Measurements from ENCODE around the gene TMEM138. TPM values are rescaled to one million over a fixed set of nuclear protein-coding genes. Genes with fewer than 3 reads are reported as not detected.

The TMEM138 gene
- total and polyA plus RNA-seq, 2 of the 13 experiments (the other 11 are each of a cell fraction or from before 2014, with no cell fraction given) = 43.5 to 61.0 TPM

GRCh38 chr11:61361741-61362541, at the start of gene TMEM138, which contains the start of gene CYB561A3 (continued):
- TF ChIP-seq UBTF (CRISPR knock-in tag; IDR thresholded peaks at IDR 0.05) = peak; percentile 89
- peak; percentile 22 for TF ChIP-seq IKZF4 (CRISPR knock-in tag; IDR thresholded peaks at IDR 0.05; ENCODE audit: borderline replicate concordance, low read depth, not compliant biosample characterization)
- peak; percentile 84; the same call in 1 of the 2 replicates for TF ChIP-seq SNAPC5 (CRISPR knock-in tag; IDR thresholded peaks at IDR 0.05; ENCODE audit: borderline replicate concordance)
- TF ChIP-seq SMARCE1 (IDR thresholded peaks at IDR 0.05; ENCODE audit: borderline replicate concordance) = no peak
- no peak for TF ChIP-seq MED1 (CRISPR knock-in tag; IDR thresholded peaks at IDR 0.05)
- TF ChIP-seq RXRA (CRISPR knock-in tag; IDR thresholded peaks at IDR 0.05) = 0 out of 2 replicates have a peak, but pooled peaks have one; percentile 60
- TF ChIP-seq MXD3 (CRISPR knock-in tag; IDR thresholded peaks at IDR 0.05) = peak; percentile 73
- TF ChIP-seq YEATS2 (CRISPR knock-in tag; IDR thresholded peaks at IDR 0.05; ENCODE audit: borderline replicate concordance) = peak; percentile 90
- no peak for TF ChIP-seq SIX4 (CRISPR knock-in tag; IDR thresholded peaks at IDR 0.05)
- 0 out of 2 replicates have a peak, but pooled peaks have one; percentile 5 for TF ChIP-seq ARID2 (CRISPR knock-in tag; IDR thresholded peaks at IDR 0.05; ENCODE audit: borderline replicate concordance)
- no peak for TF ChIP-seq ZNF292 (CRISPR knock-in tag; IDR thresholded peaks at IDR 0.05; ENCODE audit: borderline replicate concordance, low read depth)
- 0 out of 2 replicates have a peak, but pooled peaks have one; percentile 52 for TF ChIP-seq GTF3A (CRISPR knock-in tag; conservative IDR thresholded peaks at IDR 0.05)
- TF ChIP-seq TMF1 (CRISPR knock-in tag; IDR thresholded peaks at IDR 0.05; ENCODE audit: low read depth) = no peak
- TF ChIP-seq ZBTB39 (CRISPR knock-in tag; IDR thresholded peaks at IDR 0.05) = peak; percentile 60; the same call in 1 of the 2 replicates
- peak; percentile 85 for TF ChIP-seq AGO2 (optimal IDR thresholded peaks at IDR 0.05; ENCODE audit: low read depth, low read length)
- TF ChIP-seq TAF15 (IDR thresholded peaks at IDR 0.05; ENCODE audit: low read depth, low read length, poor library complexity, severe bottlenecking) = no peak
- peak; percentile 71; the same call in 1 of the 2 replicates for TF ChIP-seq ZNF430 (CRISPR knock-in tag; IDR thresholded peaks at IDR 0.05)
- peak; percentile 25; the same call in 1 of the 2 replicates for TF ChIP-seq ZNF451 (CRISPR knock-in tag; IDR thresholded peaks at IDR 0.05)
- TF ChIP-seq ZSCAN9 (CRISPR knock-in tag; IDR thresholded peaks at IDR 0.05; ENCODE audit: borderline replicate concordance) = peak; percentile 69; the same call in 1 of the 2 replicates
- no peak for TF ChIP-seq AFF4 (CRISPR knock-in tag; IDR thresholded peaks at IDR 0.05)
